CD4-positive, alpha-beta T cell treated with Interleukin-15 for 4 hours (primary cell): ENCODE results near the gene MGLL.
"Not testable (repeated sequence)": the region's sequence is repeated elsewhere in the genome, so short reads cannot be mapped to it uniquely, and the experiment has no call there.

Experiments
- DNase-seq: peaks from one replicate; pipeline ENCODE4 v3.0.0-alpha.2; 2020; ENCODE audit warnings: low spot score

Gene MGLL

GRCh38 chr3:127654993-127655392 is 167.3 kb downstream of the MGLL start:
- DNase-seq = not testable (repeated sequence)

GRCh38 chr3:127654374-127654773 is 167.9 kb downstream of the MGLL start:
- no peak for DNase-seq

DNA sequence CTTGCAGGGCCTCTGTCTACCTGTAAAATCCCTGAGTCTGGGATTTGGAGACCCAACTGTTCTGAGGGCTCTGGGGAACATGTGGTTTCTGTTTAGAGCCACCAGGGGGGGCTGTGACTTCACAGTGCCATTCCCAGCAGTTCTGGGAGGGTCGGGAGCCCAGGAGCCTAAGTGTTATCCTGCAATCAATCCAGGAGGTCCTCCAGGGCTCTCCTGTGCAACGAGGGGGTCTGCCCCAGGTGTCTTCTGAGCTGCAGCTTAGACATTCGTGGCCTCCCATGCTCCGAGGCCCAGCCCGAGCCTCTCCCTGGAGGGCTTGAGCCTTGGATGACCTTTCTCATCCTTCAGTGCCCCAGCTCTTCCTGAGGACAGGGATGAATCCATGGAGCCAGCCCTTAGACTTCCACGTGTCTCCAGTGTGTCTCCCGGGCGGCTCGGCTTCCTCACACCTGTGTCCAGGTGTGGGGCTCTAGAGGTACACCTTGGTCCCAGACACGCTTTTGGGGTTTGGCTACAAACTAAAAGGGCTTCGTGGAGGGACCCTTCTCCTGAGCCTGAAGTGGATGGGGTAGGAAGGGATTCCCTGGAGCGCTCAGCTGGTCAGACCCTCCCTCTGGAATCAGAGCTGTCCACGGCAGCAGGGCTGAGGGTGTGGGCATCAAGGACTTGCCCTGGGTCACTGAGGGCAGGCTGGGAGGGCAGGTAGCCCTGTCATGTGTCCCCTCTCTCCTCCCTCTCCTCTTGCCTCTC is 169.9 kb downstream of the MGLL start:
- peak; percentile 31 for DNase-seq

DNA sequence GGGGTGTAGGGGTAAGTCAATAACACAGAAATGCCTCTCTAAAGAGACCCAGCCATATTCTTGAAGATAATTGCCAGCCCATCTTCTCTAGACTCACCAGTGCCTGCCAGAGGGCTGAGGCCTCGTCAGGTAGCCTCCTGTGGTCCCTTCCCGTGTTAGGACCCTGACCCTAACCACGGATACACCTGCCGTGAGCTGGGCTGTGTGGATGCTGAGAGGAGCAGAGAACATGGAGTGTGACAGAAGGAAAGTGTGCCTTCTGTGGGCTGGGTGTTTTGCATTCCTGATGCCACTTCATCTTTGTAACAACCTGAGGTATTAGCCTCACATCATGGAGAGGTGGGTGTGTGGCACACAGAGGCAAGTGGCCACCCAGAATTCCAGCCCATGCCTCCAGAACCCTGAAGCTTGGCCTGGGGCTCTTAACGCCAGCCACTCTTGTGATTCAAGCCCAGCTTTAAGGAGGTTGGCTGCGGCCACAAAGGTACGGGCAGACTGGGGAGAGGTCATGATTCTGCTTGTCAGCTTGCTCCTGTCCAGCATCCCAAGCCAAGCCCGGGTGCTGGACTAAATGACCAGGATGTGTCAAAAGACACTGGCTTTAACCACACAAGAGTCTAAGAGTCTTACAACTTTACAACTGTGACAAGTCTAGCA is 170.7 kb downstream of the MGLL start:
- no peak for DNase-seq

DNA sequence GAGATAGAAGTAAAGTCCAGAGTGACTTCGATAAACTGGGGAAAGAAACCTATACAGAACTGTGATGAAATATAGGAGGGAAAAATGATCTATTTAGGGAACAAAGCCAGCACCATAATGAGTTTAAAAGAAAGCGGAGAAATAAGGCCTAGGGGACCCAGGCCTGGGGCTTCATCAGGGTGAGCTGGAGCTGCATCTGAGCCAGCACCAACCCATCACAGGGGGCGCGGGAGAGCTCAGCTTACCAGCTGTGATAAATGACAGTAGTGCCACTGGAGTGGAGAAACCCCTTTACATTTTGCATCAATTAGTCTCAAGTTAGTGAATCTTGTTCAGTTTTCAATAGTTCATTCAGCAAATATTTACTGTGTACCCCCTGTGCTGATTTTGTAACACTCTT is 172.1 kb downstream of the MGLL start:
- no peak for DNase-seq

DNA sequence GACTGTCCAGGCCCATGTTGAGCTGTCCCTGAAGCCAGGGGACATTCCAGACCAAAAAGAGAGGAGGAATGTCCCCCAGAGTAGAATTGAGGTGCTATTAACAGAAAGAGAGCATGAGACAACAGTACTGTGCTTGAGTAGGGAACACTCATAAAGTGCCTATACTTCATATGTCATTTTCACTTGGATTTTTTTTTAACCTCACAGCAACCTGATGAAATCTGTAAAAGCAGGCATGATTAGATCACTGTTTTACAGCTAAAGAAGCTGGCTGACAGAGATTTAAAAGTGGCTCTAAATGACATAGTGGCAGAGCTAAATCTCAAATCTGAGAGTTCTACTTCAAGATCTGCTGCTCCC is 174.5 kb downstream of the MGLL start:
- DNase-seq = no peak

GRCh38 chr3:127647166-127647844 is 175.0 kb downstream of the MGLL start:
- no peak for DNase-seq

- DNase-seq = no peak
Observed at GRCh38 chr3:127646501-127647046, 175.7 kb downstream of the MGLL start.

DNA sequence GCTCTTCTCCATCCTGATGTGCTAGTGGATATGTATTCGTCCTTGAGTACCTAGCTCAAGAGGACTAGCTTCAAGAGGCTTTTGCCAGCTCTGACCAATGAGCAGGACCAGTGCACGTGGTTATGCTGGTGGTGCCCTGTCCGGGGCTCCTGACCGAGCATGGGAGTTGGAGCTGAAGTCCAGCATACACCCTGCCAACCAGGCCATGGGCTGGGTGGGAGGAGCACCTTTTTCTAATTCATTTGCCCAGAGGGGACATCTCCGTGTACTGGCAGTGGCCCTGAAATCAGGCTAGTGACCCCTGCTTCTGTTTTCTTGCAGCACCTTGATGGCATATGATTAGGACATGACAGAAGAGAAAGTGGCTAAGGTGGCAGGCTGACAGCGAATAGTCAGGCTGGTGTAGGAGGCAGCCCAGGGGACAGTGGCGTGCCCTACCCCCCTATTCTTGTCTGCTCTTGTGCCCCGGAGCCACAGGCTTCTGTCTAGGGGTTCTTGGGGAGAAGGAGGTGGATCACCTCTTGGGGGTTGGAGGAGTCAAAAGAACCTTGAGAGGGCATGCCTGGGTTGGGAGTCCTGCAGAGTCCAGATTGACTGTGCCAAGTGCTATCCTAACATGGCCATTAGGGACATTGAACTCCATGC is 176.8 kb downstream of the MGLL start:
- DNase-seq = no peak

GRCh38 chr3:127644641-127645370 is 177.5 kb downstream of the MGLL start:
- DNase-seq = no peak

GRCh38 chr3:127640042-127640355 is 182.3 kb downstream of the MGLL start:
- DNase-seq = no peak

DNA sequence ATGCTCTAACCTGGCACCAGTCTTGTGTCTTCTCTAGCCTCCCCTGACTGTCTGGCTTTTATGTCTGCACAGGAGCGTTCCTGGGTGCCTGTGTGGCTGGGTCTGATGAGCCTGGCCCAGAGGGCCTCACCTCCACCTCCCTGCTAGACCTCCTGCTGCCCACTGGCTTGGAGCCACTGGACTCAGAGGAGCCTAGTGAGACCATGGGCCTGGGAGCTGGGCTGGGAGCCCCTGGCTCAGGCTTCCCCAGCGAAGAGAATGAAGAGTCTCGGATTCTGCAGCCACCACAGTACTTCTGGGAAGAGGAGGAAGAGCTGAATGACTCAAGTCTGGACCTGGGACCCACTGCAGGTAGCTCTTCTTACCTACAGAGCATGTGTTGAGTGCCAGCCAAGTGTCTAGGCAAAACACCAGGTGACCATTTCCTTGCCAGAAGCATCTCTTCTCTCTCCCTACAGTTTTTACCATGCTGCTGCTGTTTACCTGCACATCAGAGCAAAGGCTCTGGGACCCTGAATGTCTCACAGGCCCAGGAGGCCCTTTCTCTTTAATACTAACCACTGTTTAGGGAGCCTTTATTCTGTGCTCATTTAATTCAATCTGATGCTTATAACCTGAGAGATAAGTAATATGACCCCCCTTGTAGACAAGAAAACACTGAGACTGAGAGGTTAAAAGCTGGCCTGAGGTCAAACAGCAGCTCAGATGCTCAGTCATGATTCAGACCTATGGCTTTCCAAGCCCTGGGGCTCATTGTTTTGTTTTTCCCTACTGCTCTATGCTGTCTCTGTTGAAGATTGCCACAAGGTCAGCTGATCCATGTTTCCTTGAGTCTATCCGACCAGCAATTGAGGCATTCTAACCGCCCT is 182.9 kb downstream of the MGLL start:
- DNase-seq = no peak
